Measurements from ENCODE around the gene ZNF397.

Gene ZNF397

GRCh38 chr18:35246831-35247230, 6.0 kb downstream of the ZNF397 start:
- no peak for DNase-seq (ENCODE audit: low spot score)

DNA sequence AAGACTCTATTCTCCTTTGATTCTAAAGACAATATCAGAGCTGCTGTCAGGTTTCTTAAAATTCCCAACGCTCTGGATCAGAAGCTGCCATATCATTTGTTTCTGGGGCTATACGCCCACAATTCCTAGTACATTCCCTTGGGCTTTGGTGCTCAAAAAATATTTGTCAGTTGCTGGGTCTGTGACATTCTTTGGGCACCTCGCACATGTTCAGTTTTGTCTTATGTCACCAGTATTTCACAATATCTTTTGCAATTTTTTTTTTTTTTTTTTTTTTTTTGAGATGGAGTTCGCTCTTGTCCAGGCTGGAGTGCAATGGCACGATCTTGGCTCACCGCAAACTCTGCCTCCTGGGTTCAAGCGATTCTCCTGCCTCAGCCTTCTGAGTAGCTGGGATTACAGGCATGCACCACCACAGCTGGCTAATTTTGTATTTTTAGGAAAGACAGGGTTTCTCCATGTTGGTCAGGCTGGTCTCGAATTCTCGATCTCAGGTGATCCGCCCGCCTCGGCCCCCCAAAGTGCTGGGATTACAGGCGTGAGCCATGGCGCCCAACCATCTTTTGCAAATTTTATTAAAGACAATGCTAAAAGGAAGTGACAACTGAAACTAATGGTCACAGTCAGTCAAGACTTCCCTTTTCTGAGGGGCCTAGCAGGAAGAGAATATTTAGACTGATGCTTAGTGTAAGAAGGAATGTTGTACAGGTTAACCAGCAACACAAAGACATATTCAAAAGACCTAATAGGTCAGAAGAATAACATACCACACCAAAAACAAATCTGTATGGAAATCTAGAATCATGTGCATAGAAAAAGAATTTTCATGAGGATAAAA, 6.8 kb downstream of the ZNF397 start:
- DNase-seq (ENCODE audit: low spot score): no peak

GRCh38 chr18:35248429-35248828, 7.6 kb downstream of the ZNF397 start:
- no peak for DNase-seq (ENCODE audit: low spot score)

GRCh38 chr18:35252466-35252865, 11.6 kb downstream of the ZNF397 start:
- no peak for DNase-seq (ENCODE audit: low spot score)

- DNase-seq (ENCODE audit: low spot score): no peak
Measured at GRCh38 chr18:35253655-35254287, 12.9 kb downstream of the ZNF397 start.

GRCh38 chr18:35256947-35257346, 16.1 kb downstream of the ZNF397 start:
- no peak for DNase-seq (ENCODE audit: low spot score)

DNA sequence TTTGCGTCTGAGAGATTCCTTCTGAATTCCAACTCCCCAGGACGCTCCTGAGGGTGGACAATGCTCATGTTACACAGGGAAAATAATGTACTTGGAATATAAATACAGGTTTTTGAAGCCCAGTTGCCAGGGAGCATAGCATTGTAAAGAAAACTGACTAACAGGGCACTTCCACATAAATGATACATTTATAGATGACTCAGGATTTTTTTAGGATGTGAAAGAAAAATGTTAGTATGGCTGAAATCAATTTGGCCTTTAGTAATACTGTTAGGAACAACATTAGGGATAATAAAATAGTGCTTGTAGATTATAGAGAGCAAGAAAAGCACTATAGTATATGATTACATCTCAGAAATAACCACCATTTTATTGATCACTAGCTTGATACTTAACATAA, 23.6 kb downstream of the ZNF397 start:
- no peak for DNase-seq (ENCODE audit: low spot score)

GRCh38 chr18:35267161-35267651, 26.4 kb downstream of the ZNF397 start:
- no peak for DNase-seq (ENCODE audit: low spot score)

- DNase-seq (ENCODE audit: low spot score): no peak
Measured at GRCh38 chr18:35267809-35268208, 27.0 kb downstream of the ZNF397 start.

GRCh38 chr18:35268821-35269220, 28.0 kb downstream of the ZNF397 start:
- DNase-seq (ENCODE audit: low spot score): no peak

GRCh38 chr18:35271656-35272055, 30.8 kb downstream of the ZNF397 start:
- DNase-seq (ENCODE audit: low spot score): no peak

DNA sequence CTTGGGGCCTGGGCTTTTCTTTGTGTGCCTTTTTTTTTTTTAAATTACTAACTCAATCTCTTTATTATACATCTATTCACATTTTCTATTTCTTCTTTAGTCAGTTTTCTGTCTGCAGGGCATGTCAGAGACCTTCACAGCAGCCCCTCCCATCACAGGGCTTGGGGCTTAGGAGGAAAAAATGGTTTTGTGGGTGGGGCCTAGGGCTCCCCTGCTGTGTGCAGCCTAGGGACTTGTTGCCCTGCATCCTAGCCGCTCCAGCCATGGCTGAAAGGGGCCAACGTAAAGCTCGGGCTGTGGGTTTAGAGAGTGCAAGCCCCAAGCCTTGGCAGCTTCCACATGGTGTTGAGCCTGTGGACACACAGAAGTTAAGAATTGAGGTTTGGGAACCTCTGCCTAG, 35.4 kb downstream of the ZNF397 start:
- DNase-seq (ENCODE audit: low spot score): no peak

DNA sequence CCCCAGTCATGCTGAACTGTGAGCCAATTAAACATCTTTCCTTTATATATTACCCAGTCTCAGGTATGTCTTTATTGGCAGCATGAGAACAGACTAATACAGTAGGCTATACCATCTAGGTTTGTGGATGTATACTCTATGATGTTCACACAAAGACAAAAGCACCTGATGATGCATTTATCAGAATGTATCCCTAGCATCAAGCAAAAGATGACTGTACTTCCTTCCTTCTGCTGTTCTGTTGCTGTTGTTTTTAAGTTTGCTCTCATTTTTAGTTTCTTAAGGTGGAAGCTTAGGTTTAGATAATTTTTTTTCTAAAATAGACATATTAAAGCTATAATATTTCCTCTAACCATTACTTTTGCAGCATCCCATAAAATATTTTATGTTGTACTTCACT, 36.8 kb downstream of the ZNF397 start:
- no peak for DNase-seq (ENCODE audit: low spot score)

DNA sequence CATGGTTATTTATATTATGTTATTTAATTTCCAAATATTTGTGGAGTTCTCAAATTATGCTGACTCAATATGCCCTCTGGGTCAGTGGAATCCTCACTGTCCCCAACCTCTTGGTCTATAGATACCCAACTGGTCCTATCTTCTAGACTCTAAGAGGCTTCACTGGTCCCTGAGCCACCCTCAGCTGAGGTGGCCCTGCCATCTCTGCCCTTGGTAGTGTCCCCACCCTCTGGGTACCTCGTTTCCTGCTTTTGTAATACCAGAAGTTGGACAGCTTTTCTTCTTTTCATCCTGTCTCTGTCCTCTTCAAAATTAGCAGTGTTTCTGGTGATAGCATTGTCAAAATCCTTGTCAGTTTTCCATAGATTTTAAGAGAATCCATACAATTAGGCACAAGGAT, 37.3 kb downstream of the ZNF397 start:
- no peak for DNase-seq (ENCODE audit: low spot score)

- no peak for DNase-seq (ENCODE audit: low spot score)
Measured at GRCh38 chr18:35278969-35279368, 38.1 kb downstream of the ZNF397 start.

- no peak for DNase-seq (ENCODE audit: low spot score)
Measured at GRCh38 chr18:35282353-35282752, 41.5 kb downstream of the ZNF397 start.

DNA sequence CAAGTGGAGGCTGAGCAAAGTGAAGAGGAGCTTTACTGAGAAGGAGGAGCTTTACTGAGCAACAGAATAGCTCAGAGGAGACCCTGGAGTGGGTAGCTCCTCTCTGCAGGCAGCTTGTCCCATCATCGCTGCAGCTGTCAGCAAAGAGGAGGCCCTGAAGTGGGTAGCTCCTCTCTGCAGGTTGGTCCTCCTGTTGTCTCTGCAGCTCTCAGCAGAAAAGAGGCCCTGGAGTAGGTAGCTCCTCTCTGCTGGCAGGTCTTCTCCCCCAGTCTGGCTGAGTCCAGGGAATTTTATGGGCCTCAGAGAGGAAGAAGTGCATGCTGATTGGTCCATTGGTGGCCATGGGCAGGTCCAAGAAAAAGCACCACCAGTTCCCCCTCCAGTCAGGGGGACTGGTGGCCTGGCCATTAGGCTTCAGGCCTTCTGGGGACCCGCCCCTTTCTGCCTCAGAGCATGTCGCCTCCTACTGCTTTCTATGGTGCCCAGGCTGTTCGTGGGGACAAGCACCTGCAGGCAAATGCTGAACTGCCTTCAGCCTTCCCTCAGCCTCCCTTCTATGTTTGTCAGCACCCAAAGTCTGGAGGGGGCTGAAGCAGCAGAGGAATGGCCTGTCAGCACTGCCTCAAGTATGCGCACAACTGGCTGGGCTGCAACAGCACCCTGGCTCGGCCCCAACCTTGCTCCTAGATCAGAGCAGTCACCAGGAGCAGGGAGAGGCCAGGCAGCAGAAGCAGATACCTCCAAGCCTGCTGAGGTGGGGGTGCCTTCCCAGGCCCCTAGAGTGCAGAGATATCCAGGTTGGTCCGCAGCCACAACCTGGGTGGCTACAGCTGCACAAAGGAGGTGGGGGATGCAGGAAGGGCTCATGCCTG, 43.3 kb downstream of the ZNF397 start:
- no peak for DNase-seq (ENCODE audit: low spot score)

GRCh38 chr18:35284841-35285240, 44.0 kb downstream of the ZNF397 start:
- DNase-seq (ENCODE audit: low spot score): no peak

DNA sequence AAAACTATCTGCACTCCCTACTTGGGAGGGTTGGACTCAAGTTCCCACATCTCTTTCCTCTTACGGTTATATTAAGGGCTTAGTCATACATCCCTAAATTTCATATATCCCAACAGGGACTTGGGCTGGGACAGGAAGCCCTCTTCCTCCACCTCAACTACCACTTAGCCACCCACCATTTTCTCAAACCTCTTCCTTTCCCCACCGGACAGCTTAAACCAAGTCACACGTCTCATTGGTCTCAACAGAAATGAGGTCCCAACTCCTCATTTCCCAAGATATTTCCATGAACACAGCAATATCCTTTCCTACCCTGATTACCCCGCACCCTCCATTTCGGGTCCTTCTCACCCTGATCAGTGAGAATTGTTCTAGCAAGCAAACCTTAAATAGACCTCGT, 48.5 kb downstream of the ZNF397 start:
- DNase-seq (ENCODE audit: low spot score): no peak

DNA sequence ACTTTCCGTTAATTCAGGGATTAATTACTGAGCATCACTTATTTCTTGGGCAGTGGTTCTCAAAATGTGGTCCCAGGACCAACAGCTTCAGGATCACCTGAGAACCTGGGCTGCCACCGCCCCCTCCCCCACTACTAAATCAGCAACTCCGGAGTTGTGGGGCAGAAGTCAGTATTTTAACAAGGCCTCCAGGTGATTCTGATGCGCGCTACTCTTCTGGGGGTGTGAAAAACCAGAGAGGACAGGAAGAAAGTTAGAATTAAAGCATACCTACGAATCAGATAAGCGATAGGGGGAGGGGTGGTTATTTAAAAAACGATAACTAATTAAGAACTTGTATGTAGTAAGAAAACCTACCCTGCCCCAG, 48.9 kb downstream of the ZNF397 start:
- DNase-seq (ENCODE audit: low spot score): peak; percentile 15

DNA sequence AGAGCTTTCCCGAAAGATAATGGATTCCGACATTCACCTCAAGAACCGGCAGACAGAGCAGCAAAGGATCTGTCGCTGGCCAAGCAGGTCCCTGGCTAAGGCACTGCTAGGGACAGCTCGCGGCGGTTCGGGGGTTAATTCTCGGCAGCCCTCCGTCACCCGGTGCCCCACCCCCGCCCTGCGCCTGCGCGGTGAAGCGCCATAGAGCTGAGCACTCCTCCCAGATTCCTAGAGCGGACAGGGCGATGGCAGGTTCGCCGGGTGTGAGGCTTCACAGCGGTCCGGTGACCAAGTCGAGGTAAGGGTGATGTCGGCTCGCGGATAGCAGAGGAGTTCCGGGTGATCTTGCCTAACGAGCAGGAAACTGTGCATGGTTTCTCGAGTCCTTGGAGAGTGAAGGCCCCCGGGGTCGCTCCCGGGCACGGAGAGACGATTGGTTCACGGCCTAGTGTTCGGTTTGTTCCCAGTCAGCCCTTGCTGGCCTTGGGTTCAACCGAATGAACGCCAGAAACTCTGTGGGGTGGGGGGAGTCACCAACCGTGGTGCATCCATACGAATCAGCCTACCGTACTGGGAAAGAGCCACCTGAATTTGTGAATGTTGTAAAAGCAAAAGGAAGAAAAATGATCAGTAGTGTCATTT, 49.4 kb downstream of the ZNF397 start, which contains the start of gene ZSCAN30:
Gene ZSCAN30, minus strand, starts transcription at position 136 of the 642 bp plus-strand sequence. CDS start 25,877 bp downstream, outside the sequence.
- DNase-seq (ENCODE audit: low spot score): peak; percentile 82

DNA sequence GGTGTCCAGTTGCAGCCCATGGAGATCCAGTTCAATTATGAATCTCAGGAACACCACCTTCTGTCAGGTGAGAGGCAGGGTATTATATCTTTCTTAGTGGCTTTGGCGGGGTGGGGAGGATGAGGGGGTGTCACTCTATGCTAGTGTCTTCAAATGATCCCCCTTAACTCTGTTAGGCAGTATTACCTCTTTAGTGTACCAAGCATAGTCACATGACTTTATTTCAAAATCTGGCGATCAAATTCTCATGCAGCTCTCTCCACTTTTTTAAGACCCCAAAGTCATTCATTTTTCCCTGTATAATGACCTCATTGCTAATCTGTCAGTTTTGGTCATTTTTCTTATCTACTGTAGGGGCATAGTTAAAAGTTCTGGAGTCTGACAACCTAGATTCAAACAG, 50.3 kb downstream of the ZNF397 start:
- no peak for DNase-seq (ENCODE audit: low spot score)
